HG03196 (cell line): Measurements from ENCODE around the gene POLE4.

Experiments
- ATAC-seq: cut with Tn5 transposase; IDR thresholded peaks from one replicate; pipeline ENCODE4 v1.9.1; 2021; ENCODE audit not compliant: unreplicated experiment

Gene POLE4

GRCh38 chr2:74985978-74986609 lies 27.7 kb downstream of the POLE4 start:
- no peak for ATAC-seq

DNA sequence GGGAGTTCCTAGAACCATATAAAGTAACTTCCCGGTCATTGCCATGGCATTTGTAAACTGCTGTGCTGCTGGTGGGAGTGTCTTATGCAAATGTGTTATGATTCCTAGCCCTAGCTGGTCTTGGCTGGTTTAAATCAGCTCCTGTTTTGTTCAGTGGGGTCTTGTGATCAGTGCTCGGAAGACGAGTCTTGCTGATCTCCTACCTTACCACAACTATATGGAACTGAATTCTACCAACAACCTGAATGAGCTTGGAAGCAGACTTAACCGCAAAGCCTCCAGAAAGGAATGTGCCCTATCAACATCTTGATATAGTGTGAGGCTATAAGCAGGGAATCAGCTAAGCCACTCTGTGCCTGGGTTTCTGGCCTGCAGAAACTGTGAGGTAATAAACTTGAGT lies 33.5 kb downstream of the POLE4 start:
- ATAC-seq, result no peak

DNA sequence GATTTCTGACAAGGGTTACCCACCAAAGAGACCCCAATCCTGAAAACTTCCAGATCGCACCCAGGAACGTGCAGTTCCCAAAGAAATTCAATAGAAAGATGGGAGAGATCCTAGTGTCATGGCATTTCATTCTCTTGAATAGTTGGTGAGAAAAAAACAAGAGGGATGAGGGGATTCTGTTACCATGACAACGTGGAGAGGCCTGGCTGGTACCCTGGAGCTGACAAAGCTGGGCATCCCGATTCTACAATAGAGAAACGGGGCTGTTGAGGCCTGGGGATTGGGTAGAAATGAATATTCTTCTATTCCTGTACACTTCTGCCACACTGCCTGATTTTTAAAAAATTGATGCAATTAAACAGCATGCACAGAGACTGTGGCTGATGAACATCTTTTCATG lies 41.0 kb downstream of the POLE4 start:
- ATAC-seq, result no peak

GRCh38 chr2:75002007-75002406 lies 43.6 kb downstream of the POLE4 start:
- no peak for ATAC-seq

GRCh38 chr2:75003276-75003675 lies 44.8 kb downstream of the POLE4 start:
- ATAC-seq, result no peak

- no peak for ATAC-seq
These were observed 45.3 kb downstream of the POLE4 start for GRCh38 chr2:75003773-75004172.

DNA sequence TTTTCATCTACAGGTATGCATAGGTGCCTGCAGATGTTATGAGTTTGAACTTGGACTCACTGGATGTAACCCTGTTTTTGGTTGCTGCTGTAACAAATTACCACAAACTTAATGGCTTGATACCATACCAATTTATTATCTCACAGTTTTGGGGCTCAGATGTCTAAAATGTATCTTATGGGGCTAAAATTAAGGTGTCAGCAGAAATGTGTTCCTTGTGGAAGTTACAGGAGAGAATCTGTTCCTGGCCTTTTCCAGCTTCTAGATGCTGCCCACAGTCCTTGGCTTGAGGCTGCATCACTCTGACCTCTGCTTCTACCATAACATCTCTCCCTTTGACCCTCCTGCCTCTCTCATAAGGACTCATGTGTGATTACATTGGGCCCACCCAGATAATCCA lies 47.6 kb downstream of the POLE4 start:
- ATAC-seq, result no peak

DNA sequence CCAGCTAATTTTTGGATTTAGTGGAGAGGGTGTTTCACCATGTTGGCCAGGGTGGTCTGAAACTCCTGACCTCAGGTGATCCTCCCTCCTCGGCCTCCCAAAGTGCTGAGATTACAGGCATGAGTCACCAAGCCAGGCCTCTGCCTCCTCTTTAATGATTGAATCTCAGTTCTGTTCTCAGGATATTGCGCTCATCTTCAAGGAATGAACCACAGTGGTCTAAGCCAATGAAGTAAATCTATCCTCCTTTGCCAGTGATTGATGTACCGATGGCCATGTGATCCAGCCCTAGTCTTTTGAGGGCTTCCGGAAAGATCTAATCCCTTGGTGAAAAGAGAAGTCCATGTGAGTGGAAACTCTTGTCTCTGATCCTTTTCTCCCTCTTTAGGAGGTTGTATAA lies 48.6 kb downstream of the POLE4 start:
- ATAC-seq, result no peak

DNA sequence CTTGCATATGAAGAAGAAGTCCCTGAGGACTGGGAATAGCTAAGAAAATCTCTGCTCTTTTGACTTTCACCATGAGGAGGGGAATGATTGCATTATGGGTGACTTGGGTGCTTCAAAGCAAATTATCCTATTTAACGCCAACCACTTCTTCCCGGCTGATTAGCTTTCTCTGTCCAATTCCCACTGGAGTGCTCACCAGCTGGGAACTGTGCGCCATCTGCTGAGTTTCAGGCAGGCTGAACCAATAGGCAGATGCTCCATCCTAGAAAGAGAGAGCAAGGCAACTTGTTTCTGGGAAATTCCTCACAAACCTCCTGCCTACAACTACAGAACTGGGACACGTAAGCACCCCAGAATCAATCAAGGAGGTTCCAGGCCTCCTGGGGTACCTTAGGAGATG lies 49.4 kb downstream of the POLE4 start:
- no peak for ATAC-seq

- ATAC-seq, result no peak
These were observed 52.1 kb downstream of the POLE4 start for GRCh38 chr2:75010571-75010970.

DNA sequence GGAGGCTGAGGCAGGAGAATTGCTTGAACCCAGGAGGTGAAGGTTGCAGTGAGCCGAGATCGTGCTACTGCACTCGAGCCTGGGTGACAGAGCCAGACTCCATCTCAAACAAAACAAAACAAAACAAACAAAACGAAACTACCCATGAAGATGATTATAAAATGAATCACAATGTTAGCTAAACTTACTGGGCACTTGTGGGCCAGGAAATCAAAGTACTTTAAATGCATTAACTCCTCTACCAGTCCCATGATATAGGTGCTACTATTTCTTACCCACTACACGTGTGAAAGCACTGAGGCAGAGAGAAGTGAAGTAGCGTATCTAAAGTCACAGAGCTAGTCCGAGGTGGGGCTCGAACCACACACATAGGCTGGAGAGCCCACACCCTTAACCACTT lies 53.6 kb downstream of the POLE4 start:
- no peak for ATAC-seq

DNA sequence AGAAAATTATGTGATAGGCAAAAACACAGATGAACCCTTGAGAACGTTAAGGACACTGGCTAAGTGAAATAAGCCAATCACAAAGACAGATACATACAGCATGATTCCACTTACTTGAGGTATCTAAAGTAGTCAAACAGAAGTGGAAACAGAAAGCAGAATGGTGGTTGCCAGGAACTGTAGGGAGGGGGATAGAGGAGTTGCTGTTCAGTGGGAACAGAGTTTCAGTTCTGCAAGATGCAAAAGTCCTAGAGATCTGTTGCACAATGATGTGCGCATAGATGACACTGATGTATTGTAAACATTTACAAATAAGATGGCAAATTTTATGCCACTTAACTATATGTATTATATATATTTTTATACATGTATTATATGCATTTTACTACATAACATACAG lies 59.7 kb downstream of the POLE4 start:
- no peak for ATAC-seq
